Cardiac muscle cell (in vitro differentiated cells and primary cell): ENCODE measurements around the gene DUSP6. TPM values are rescaled to one million over a fixed set of nuclear protein-coding genes. Genes with fewer than 3 reads are reported as not detected.
A peak's percentile ranks its signal among the peaks of the same experiment; 100 is the strongest.

Experiments used
- DNase-seq, 2 donors: peaks; one replicate each; pipeline versions ENCODE4 v3.0.0 to v3.0.0-alpha.2; 2010 to 2017; ENCODE audit warnings: low read depth in 1 of 2, low spot score in 1 of 2
- H3K27ac ChIP-seq: fragments of 200-600 bp; sonication (generic); 2 replicates; pipeline ENCODE4 v1.5.1; 2016
- H3K27me3 ChIP-seq: fragments of 200-600 bp; sonication (generic); 2 replicates; pipeline ENCODE4 v1.6.0; 2016; ENCODE audit warnings: control low read depth
- H3K36me3 ChIP-seq: fragments of 200-600 bp; sonication (generic); 2 replicates; pipeline ENCODE4 v1.5.1; 2016; ENCODE audit warnings: control low read depth
- H3K4me1 ChIP-seq: fragments of 200-600 bp; sonication (generic); 2 replicates; pipeline ENCODE4 v1.8.1; 2017; ENCODE audit warnings: low read depth, mild to moderate bottlenecking, mixed run types
- H3K4me3 ChIP-seq: fragments of 200-600 bp; sonication (generic); 2 replicates; pipeline ENCODE4 v1.5.1; 2016; ENCODE audit warnings: mild to moderate bottlenecking
- H3K9me3 ChIP-seq: fragments of 200-600 bp; sonication (generic); 2 replicates; pipeline ENCODE4 v1.5.1; 2017; ENCODE audit warnings: low read depth, mild to moderate bottlenecking, control low read depth
- polyA plus RNA-seq: library from polyadenylated mRNA; unstranded; fragments of >200 nt; fragmentation: Nextera tagmentation; extraction: Ambion mirVana; gene quantifications from 2 replicates; pipeline ENCODE4 v1.2.1, GENCODE V29; 2016
- total RNA-seq: library from RNA; depleted of rRNA; stranded (reverse); fragments of >200 nt; gene quantifications from 2 replicates; pipeline ENCODE4 v1.2.3, GENCODE V29; 2016
- TF ChIP-seq, protein P1 (sequence below): IDR thresholded peaks from 2 replicates; pipeline ENCODE4 v1.5.1; 2012; ENCODE audit warnings: low read depth, mild to moderate bottlenecking, low read length

DUSP6 gene
- total and polyA plus RNA-seq, 2 experiments from 2014 or later, result 191 to 200 TPM

DNA sequence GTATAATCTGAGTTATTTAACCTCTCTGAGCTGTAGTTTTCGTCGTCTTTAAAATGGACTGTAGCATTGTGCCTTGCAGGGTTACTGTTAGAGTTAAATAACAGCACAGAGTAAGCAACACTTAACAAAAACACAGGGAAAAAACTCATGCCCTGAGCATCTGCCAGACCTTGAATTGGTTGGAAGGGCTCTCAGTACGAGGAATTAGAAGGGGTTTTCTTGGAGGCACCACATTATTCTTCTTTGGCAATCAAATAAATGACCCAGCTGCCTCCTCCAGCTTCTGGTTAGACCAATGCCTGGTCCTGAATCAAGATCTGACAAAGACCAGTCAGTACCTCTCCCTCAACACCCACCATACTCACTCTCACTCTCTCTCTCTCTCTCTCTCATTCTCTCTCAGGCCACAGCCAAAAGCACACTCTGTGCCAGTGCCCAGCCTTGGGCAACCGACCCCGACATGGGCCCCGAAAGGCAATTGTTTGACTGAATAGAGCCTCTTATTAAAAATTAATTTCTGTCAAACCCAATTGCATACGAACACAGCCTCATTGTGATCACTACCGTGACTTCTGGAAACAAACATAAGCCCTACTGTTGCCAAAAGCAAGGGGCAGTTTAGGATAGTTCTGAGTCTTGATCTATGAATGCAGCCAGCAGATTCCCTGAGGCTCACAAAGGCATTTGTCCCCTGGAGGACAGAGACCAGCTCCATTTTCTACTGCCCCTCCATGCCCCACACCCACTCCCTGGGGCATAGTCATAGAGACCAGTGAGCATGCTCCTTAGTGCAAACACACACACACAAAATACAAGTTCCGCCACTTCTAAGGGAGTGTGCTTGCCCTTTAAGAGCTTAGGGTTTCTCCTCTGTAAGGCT is 23.9 kb downstream of the DUSP6 start:
- TF ChIP-seq, protein P1, sequence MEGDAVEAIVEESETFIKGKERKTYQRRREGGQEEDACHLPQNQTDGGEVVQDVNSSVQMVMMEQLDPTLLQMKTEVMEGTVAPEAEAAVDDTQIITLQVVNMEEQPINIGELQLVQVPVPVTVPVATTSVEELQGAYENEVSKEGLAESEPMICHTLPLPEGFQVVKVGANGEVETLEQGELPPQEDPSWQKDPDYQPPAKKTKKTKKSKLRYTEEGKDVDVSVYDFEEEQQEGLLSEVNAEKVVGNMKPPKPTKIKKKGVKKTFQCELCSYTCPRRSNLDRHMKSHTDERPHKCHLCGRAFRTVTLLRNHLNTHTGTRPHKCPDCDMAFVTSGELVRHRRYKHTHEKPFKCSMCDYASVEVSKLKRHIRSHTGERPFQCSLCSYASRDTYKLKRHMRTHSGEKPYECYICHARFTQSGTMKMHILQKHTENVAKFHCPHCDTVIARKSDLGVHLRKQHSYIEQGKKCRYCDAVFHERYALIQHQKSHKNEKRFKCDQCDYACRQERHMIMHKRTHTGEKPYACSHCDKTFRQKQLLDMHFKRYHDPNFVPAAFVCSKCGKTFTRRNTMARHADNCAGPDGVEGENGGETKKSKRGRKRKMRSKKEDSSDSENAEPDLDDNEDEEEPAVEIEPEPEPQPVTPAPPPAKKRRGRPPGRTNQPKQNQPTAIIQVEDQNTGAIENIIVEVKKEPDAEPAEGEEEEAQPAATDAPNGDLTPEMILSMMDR, result no peak
- Histone ChIP-seq H3K4me1 (peaks cover 42% of the 10 kb centered on the region), H3K9me3 (no peaks in the 10 kb centered on the region), H3K27me3 (no peaks in the 10 kb centered on the region), H3K36me3 (peaks cover 6% of the 10 kb centered on the region), H3K27ac (peak overlapping the region; percentile 100), H3K4me3 (no peak overlapping the region)
- DNase-seq, result no peak

DNA sequence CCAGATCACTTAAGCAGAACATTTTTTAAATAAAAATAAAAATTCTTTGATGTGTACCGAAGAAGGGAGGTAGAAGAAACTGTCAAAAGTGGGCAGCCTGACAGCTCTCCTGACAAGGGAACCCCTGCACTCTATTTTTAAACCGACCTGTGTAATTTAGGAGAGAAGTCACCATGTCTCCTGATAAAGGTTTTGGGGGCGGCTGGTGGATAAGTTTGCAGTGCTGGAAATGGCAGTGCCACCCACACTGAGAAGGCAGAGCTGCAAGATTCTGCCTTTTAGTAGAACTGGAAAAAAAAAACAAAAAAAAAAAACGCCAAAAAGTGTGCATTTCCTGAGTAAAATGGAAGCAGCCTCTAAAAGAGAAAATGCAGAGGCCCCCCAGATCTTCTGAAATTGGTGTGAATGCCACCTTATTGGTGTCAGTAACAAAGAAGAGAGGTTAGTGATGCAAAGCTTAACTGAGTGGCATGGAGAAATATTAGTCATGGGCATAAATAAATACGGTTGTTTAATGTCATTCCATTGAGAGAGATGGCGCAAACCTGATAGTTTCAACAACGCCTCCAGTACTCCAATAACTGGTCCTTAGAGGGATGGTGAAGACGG is 24.7 kb downstream of the DUSP6 start:
- Histone ChIP-seq H3K9me3 (no peaks in the 10 kb centered on the region), H3K27ac (peak overlapping the region; percentile 100), H3K4me1 (peaks cover 42% of the 10 kb centered on the region)

DNA sequence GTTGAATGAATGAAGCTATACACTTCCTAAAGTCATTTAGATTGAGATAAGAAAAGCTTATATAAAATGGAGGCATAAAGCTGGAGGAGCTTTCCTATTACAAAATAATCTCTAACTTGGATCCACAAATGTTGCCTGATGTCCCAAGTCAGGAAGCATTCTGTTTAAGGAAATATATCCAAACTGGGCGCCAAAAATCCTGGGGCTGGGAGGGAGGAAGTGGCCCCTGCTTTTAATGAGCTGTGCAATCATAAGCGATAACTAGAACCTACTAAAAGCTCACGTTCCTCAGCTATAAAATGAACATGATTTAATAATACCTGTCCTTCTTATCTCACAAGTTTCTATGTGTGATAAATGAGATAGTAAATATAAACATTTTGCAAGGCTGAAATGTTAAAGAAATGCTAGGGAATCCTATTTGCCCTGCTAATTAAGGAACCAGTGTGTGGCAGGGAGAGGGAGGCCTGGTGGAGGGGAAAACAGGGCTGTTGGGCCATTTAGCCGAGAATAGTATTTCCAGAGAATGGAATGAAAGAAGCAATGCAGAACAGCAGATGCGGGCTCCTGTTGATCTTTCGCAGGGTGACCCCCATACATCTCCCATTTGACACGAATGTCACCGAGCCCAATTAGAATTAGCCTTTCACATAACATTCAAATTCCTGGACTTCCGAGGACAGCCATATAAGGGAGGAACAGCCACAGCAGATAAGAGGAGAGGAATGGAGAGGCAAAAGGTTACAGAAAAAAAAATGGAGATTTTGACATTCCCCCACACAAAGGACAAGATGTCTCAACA is 25.9 kb downstream of the DUSP6 start:
- Histone ChIP-seq H3K4me1 (peaks cover 42% of the 10 kb centered on the region), H3K36me3 (peaks cover 6% of the 10 kb centered on the region), H3K27me3 (no peaks in the 10 kb centered on the region), H3K4me3 (no peak overlapping the region), H3K9me3 (no peaks in the 10 kb centered on the region), H3K27ac (peak overlapping the region; percentile 100)
- peak; percentile 55 to 94 for DNase-seq
- TF ChIP-seq, protein P1, result no peak

More for the DNA sequence above, 24.7 kb downstream of the DUSP6 start:
- H3K36me3 ChIP-seq, result peaks cover 6% of the 10 kb centered on the region
- H3K27me3 ChIP-seq, result no peaks in the 10 kb centered on the region
- H3K4me3 ChIP-seq, result peak overlapping the region; percentile 10
- peak in 1 of 2 donors; percentile 49 for DNase-seq
- TF ChIP-seq, protein P1, result no peak

DNA sequence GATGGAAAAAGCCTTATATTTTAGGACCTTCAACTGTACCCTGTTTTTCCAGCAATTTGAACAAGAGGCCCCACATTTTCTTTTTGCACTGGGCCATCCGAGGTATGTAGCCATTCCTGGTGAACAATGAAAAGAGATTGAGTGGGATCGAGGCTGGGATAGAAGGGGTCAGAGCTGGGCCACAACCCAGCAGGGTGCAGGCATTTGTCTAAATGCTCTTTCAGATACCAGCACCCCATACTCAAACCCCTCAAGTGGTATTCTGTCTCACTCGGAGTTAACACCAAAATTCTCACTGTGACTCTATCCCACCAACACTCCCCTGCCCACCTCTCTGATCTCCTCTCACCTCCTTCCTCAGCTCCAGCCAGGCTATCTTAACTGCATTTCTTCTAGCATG is 26.8 kb downstream of the DUSP6 start:
- Histone ChIP-seq H3K27ac (peak overlapping the region; percentile 100), H3K36me3 (peaks cover 6% of the 10 kb centered on the region), H3K4me3 (no peak overlapping the region), H3K27me3 (no peaks in the 10 kb centered on the region), H3K9me3 (no peaks in the 10 kb centered on the region), H3K4me1 (peaks cover 42% of the 10 kb centered on the region)
- TF ChIP-seq, protein P1, result no peak
- no peak for DNase-seq

DNA sequence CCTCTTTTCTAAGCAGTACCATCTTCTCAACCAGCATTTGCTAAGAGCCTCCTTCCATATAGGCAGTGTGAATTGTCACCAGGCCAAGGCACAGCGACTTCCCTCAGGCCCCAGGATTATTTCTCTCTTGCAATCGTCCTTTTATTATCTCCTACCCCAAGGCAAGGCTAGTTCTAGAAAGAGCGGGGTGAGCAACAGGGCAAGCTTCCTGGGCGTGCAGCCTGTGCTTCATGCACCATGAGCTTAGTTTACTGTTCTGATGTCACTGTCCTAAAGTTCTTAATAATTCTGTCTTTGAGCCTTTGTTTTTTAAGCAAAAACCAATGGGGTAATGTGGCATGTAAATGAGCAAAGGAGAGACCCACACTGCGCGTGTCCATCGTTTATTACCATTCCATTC is 27.9 kb downstream of the DUSP6 start:
- H3K4me1 ChIP-seq, result peaks cover 46% of the 10 kb centered on the region
- TF ChIP-seq, protein P1, result no peak
- peak overlapping the region; percentile 100 for H3K27ac ChIP-seq
- no peaks in the 10 kb centered on the region for H3K27me3 ChIP-seq
- no peak for DNase-seq
- H3K36me3 ChIP-seq, result peaks cover 6% of the 10 kb centered on the region
- H3K4me3 ChIP-seq, result no peak overlapping the region
- H3K9me3 ChIP-seq, result no peaks in the 10 kb centered on the region
